GM12892 (cell line): ENCODE measurements around the gene PRDX5.

Experiments used
- POLR2A ChIP-seq: IDR thresholded peaks from 2 replicates; pipeline ENCODE4 v1.6.1; 2011; ENCODE audit warnings: low read depth, low read length, control low read depth
- TAF1 ChIP-seq: IDR thresholded peaks from 2 replicates; pipeline ENCODE4 v1.6.1; 2011; ENCODE audit warnings: low read depth, mild to moderate bottlenecking, control low read depth, low read length, borderline replicate concordance

GRCh38 chr11:64355078-64355940 lies 37.4 kb downstream of the PRDX5 start:
- no peak for TF ChIP-seq POLR2A
- TF ChIP-seq TAF1, result no peak
